Ishikawa (cell line): ENCODE measurements around the gene CKLF.

ENCODE experiments used
- CEBPB ChIP-seq: IDR thresholded peaks from 2 replicates; pipeline ENCODE4 v1.6.1; 2012
- CREB1 ChIP-seq: IDR thresholded peaks from 2 replicates; pipeline ENCODE4 v1.6.1; 2012; ENCODE audit warnings: low read depth
- EGR1 ChIP-seq: IDR thresholded peaks from 2 replicates; pipeline ENCODE4 v1.6.1; 2012
- EP300 ChIP-seq: IDR thresholded peaks from 2 replicates; pipeline ENCODE4 v1.6.1; 2012; ENCODE audit warnings: borderline replicate concordance
- FOXM1 ChIP-seq: IDR thresholded peaks from 2 replicates; pipeline ENCODE4 v1.6.1; 2012; ENCODE audit warnings: low read depth, borderline replicate concordance
- NFIC ChIP-seq: IDR thresholded peaks from 2 replicates; pipeline ENCODE4 v1.6.1; 2012
- RAD21 ChIP-seq: IDR thresholded peaks from 2 replicates; pipeline ENCODE4 v1.6.1; 2012; ENCODE audit warnings: low read depth
- TAF1 ChIP-seq: IDR thresholded peaks from 2 replicates; pipeline ENCODE4 v1.6.1; 2012; ENCODE audit warnings: low read depth, mild to moderate bottlenecking
- TCF12 ChIP-seq: IDR thresholded peaks from 2 replicates; pipeline ENCODE4 v1.6.1; 2012; ENCODE audit warnings: low read depth
- TEAD4 ChIP-seq: IDR thresholded peaks from 2 replicates; pipeline ENCODE4 v1.6.1; 2012
- YY1 ChIP-seq: IDR thresholded peaks from 2 replicates; pipeline ENCODE4 v1.6.1; 2012; ENCODE audit warnings: low read depth
- ZBTB7A ChIP-seq: IDR thresholded peaks from 2 replicates; pipeline ENCODE4 v1.6.1; 2012; ENCODE audit warnings: low read depth
- TF ChIP-seq, protein P1 (sequence below): IDR thresholded peaks from 2 replicates; pipeline ENCODE4 v1.6.1; 2012
- TF ChIP-seq, protein P2 (sequence below): IDR thresholded peaks from 2 replicates; pipeline ENCODE4 v1.6.1; 2012
- TF ChIP-seq, protein P3 (sequence below): IDR thresholded peaks from 2 replicates; pipeline ENCODE4 v1.6.1; 2012; ENCODE audit warnings: low read depth, mild to moderate bottlenecking

The CKLF gene

DNA sequence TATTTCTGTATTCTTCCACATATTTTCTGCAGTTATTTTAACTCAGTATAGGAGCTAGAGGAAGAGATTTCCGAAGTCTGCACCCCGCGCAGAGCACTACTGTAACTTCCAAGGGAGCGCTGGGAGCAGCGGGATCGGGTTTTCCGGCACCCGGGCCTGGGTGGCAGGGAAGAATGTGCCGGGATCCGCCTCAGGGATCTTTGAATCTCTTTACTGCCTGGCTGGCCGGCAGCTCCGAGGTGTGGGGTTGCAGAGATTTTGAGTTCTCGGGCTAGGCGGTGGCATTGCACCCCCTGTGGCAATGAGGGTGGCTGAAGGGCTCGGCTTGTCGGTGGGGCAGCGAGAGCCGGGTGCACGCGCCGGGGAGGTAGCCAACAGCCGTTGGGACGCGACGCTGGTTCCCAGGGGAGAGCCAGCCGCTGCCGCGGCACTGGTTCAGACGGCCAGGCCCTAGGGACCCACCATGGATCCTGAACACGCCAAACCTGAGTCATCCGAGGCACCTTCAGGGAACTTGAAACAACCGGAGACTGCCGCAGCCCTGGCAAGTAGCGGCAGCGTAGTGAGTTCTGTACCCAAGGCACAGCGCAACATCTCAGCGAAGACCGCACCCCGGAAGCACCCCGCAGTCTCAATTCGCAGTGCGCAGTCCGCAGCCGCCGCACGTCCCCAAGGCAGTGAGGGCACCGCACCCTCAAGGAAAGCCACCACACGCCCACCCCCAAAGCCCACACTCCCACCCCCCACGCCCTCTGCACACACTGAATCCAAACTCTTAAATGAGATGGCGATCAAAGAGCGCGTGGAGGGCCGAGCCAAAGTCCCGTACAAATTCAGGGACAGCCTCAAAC, 13.9 kb downstream of the CKLF start, which contains the start of gene CMTM1:
Gene CMTM1, plus strand, starts transcription at position 389 of the 851 bp plus-strand sequence. Its CDS starts 75 bp downstream, at position 464.
- TF ChIP-seq ZBTB7A, result no peak
- no peak for TF ChIP-seq EP300
- TF ChIP-seq NFIC, result no peak
- TF ChIP-seq RAD21, result no peak
- TF ChIP-seq, protein P1, sequence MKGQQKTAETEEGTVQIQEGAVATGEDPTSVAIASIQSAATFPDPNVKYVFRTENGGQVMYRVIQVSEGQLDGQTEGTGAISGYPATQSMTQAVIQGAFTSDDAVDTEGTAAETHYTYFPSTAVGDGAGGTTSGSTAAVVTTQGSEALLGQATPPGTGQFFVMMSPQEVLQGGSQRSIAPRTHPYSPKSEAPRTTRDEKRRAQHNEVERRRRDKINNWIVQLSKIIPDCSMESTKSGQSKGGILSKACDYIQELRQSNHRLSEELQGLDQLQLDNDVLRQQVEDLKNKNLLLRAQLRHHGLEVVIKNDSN, result no peak
- TF ChIP-seq, protein P2, sequence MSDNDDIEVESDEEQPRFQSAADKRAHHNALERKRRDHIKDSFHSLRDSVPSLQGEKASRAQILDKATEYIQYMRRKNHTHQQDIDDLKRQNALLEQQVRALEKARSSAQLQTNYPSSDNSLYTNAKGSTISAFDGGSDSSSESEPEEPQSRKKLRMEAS, result no peak
- TF ChIP-seq YY1, result no peak
- TF ChIP-seq, protein P3, sequence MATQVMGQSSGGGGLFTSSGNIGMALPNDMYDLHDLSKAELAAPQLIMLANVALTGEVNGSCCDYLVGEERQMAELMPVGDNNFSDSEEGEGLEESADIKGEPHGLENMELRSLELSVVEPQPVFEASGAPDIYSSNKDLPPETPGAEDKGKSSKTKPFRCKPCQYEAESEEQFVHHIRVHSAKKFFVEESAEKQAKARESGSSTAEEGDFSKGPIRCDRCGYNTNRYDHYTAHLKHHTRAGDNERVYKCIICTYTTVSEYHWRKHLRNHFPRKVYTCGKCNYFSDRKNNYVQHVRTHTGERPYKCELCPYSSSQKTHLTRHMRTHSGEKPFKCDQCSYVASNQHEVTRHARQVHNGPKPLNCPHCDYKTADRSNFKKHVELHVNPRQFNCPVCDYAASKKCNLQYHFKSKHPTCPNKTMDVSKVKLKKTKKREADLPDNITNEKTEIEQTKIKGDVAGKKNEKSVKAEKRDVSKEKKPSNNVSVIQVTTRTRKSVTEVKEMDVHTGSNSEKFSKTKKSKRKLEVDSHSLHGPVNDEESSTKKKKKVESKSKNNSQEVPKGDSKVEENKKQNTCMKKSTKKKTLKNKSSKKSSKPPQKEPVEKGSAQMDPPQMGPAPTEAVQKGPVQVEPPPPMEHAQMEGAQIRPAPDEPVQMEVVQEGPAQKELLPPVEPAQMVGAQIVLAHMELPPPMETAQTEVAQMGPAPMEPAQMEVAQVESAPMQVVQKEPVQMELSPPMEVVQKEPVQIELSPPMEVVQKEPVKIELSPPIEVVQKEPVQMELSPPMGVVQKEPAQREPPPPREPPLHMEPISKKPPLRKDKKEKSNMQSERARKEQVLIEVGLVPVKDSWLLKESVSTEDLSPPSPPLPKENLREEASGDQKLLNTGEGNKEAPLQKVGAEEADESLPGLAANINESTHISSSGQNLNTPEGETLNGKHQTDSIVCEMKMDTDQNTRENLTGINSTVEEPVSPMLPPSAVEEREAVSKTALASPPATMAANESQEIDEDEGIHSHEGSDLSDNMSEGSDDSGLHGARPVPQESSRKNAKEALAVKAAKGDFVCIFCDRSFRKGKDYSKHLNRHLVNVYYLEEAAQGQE, result no peak

DNA sequence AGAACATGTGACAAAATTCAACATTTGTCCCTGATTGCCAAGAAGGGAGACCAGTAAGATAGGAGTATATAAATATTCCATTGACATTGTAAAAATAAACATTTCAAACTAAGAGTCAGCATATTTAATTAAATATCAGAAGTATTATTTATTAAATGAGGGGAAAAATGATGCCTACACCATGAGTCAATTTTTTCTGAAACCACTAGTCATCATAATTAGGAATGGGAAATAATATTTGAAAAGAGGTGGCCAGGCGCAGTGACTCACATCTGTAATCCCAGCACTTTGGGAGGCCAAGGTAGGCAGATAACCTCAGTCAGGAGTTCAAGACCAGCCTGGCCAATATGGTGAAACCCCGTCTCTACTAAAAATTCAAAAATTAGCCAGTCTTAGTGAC, 16.0 kb downstream of the CKLF start:
- no peak for TF ChIP-seq ZBTB7A
- TF ChIP-seq, protein P2, result no peak
- TF ChIP-seq, protein P3, result no peak
- TF ChIP-seq, protein P1, result no peak
- no peak for TF ChIP-seq YY1
- TF ChIP-seq CREB1, result no peak
- no peak for TF ChIP-seq EP300
- TF ChIP-seq TCF12, result no peak
- no peak for TF ChIP-seq TAF1
- no peak for TF ChIP-seq RAD21
- TF ChIP-seq EGR1, result no peak
- TF ChIP-seq NFIC, result no peak
- no peak for TF ChIP-seq FOXM1
- no peak for TF ChIP-seq CEBPB
- TF ChIP-seq TEAD4, result no peak

DNA sequence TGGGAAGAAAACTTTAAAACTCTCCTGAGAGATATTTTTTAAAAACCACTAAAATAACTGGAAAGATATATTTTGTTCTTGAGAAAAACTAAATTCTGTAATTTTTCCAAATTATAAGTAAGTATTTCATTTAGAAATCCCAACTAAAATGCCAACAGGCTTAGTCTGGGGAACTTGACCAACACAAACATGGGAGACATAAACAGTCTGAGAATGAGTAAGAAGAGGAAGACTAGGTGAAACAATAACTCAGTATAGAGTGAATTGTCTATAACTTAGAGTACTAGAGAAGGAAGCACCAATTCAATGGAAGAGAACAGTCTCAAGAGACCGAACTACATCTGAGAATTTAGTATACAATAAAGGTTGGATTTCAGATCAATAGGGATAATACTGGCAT, 16.8 kb downstream of the CKLF start:
- TF ChIP-seq TAF1 (no peak), EGR1 (no peak), TCF12 (no peak), NFIC (no peak), TEAD4 (no peak), YY1 (no peak), CREB1 (no peak), EP300 (no peak), ZBTB7A (no peak), CEBPB (no peak), FOXM1 (no peak), RAD21 (no peak)
- TF ChIP-seq, protein P1, result no peak
- TF ChIP-seq, protein P3, result no peak
- TF ChIP-seq, protein P2, result no peak
